HCT116 (cell line): Measurements from ENCODE around the gene NHLRC4. TPM values are rescaled to one million over a fixed set of nuclear protein-coding genes. Genes with fewer than 3 reads are reported as not detected.

ENCODE experiments used
- ATAC-seq: fragments of 200-7000 bp; cut with Tn5 transposase; 2 replicates; pipeline ENCODE4 v1.9.1; 2020; ENCODE audit warnings: mild to moderate bottlenecking, moderate library complexity
- BruUV-seq: library from RNA; stranded (reverse); fragments of 400-500 nt; replicated peaks from 2 replicates; lab custom pipeline; 2021; lab: Mats Ljungman, UMichigan
- CTCF ChIA-PET: fragments of 300-600 bp; sonication (Branson Sonifier 250); formaldehyde crosslinking; loops from one replicate; lab custom pipeline; 2021; ENCODE audit warnings: antibody characterized with exemption; lab: Charles Lee
- POLR2A ChIA-PET: fragments of 300-600, 350-600 bp; sonication (Branson Sonifier 250); formaldehyde crosslinking; loops from one replicate; lab custom pipeline; 2021; ENCODE audit warnings: antibody characterized with exemption; lab: Charles Lee
- RAD21 ChIA-PET, 2 experiments: fragments of 300-600 bp; sonication (Branson Sonifier 250); formaldehyde crosslinking; loops; one replicate each; lab custom pipeline; 2023; ENCODE audit warnings: low total read pairs in 2 of 2; ENCODE audit not compliant: uncharacterized antibody in 2 of 2, unreplicated experiment in 2 of 2, low non-redundant PET in 1 of 2; lab: Charles Lee
- DNase-seq: peaks from one replicate; pipeline ENCODE4 v3.0.0-alpha.2; 2010; ENCODE audit warnings: low read depth, low spot score
- H2AFZ ChIP-seq: fragments of 200-600 bp; shearing (Covaris generic), sonication (generic); 2 replicates; pipeline ENCODE4 v1.6.1; 2017; ENCODE audit warnings: low read depth, mixed run types, mixed read lengths, antibody characterized with exemption, low read length; ENCODE audit not compliant: poor library complexity, severe bottlenecking
- H3K27ac ChIP-seq: 2 replicates; pipeline ENCODE4 v1.5.1; 2012; ENCODE audit warnings: low read depth, low read length
- H3K27me3 ChIP-seq: fragments of 200-600 bp; sonication (generic); 2 replicates; pipeline ENCODE4 v1.6.1; 2016; ENCODE audit warnings: mixed run types, low read length, mixed read lengths; ENCODE audit not compliant: insufficient read depth
- H3K36me3 ChIP-seq, 2 experiments: fragments of 200-500 bp in 1 of 2; fragments of 200-600 bp in 1 of 2; sonication (Bioruptor generic) in 1 of 2; sonication (generic) in 1 of 2; 2 replicates each; pipeline versions ENCODE4 v1.5.1 to v1.6.1; 2014 to 2016; ENCODE audit warnings: low read length in 2 of 2, inconsistent platforms in 1 of 2, mixed read lengths in 1 of 2, mixed run types in 1 of 2; ENCODE audit not compliant: insufficient read depth in 2 of 2, control insufficient read depth in 1 of 2
- H3K4me1 ChIP-seq, 2 experiments: fragments of 200-600 bp in 1 of 2; sonication (generic) in 1 of 2; 2 replicates each; pipeline versions ENCODE4 v1.5.1 to v1.6.1; 2012 to 2017; ENCODE audit warnings: low read length in 2 of 2, inconsistent platforms in 1 of 2, mild to moderate bottlenecking in 1 of 2, mixed read lengths in 1 of 2, mixed run types in 1 of 2, moderate library complexity in 1 of 2; ENCODE audit not compliant: insufficient read depth in 2 of 2, control insufficient read depth in 1 of 2
- H3K4me2 ChIP-seq: fragments of 200-600 bp; sonication (generic); 2 replicates; pipeline ENCODE4 v1.6.1; 2017; ENCODE audit warnings: mixed run types, low read length, mixed read lengths
- H3K4me3 ChIP-seq, 2 experiments: fragments of 200-600 bp in 1 of 2; sonication (generic) in 1 of 2; replicated peaks in 1 of 2; 2 replicates each; pipeline ENCODE4 v1.5.1; 2011 to 2016; ENCODE audit warnings: low read length in 2 of 2, control low read depth in 1 of 2, low read depth in 1 of 2, mild to moderate bottlenecking in 1 of 2, mixed read lengths in 1 of 2, mixed run types in 1 of 2
- H3K79me2 ChIP-seq: fragments of 200-600 bp; sonication (generic); 2 replicates; pipeline ENCODE4 v1.6.1; 2017; ENCODE audit warnings: mild to moderate bottlenecking, mixed run types, low read length, moderate library complexity, mixed read lengths; ENCODE audit not compliant: insufficient read depth
- H3K9ac ChIP-seq: fragments of 200-600 bp; sonication (generic); 2 replicates; pipeline ENCODE4 v1.6.1; 2016; ENCODE audit warnings: low read length, mixed read lengths
- H3K9me2 ChIP-seq: fragments of 200-600 bp; sonication (generic), shearing (Covaris generic); 2 replicates; pipeline ENCODE4 v1.6.1; 2017; ENCODE audit warnings: mixed run types, mild to moderate bottlenecking, moderate library complexity; ENCODE audit not compliant: insufficient read depth
- H3K9me3 ChIP-seq, 2 experiments: fragments of 200-500 bp in 1 of 2; fragments of 200-600 bp in 1 of 2; sonication (Bioruptor generic) in 1 of 2; sonication (generic) in 1 of 2; 2 replicates each; pipeline ENCODE4 v1.6.1; 2014 to 2017; ENCODE audit warnings: low read length in 2 of 2, mixed read lengths in 2 of 2, inconsistent platforms in 1 of 2, low read depth in 1 of 2, mild to moderate bottlenecking in 1 of 2, mixed run types in 1 of 2, moderate library complexity in 1 of 2; ENCODE audit not compliant: control insufficient read depth in 1 of 2, insufficient read depth in 1 of 2
- H4K20me1 ChIP-seq: fragments of 200-600 bp; sonication (generic), shearing (Covaris generic); 2 replicates; pipeline ENCODE4 v1.6.1; 2017; ENCODE audit warnings: mixed run types, mild to moderate bottlenecking, moderate library complexity; ENCODE audit not compliant: insufficient read depth
- CTCF ChIP-seq, 3 experiments: fragments of 200-600 bp in 1 of 3; sonication (generic) in 1 of 3; IDR thresholded peaks in 2 of 3; conservative IDR thresholded peaks in 1 of 3; 2 replicates each; pipeline ENCODE4 v1.5.1; 2012 to 2017; ENCODE audit warnings: low read depth in 2 of 3, low read length in 2 of 3, antibody characterized with exemption in 1 of 3, borderline replicate concordance in 1 of 3, control low read depth in 1 of 3, mild to moderate bottlenecking in 1 of 3, mixed read lengths in 1 of 3, mixed run types in 1 of 3, moderate library complexity in 1 of 3; ENCODE audit not compliant: insufficient read depth in 1 of 3
- ELF1 ChIP-seq: IDR thresholded peaks from 2 replicates; pipeline ENCODE4 v1.6.1; 2012; ENCODE audit warnings: low read depth, borderline replicate concordance
- JUND ChIP-seq: IDR thresholded peaks from 2 replicates; pipeline ENCODE4 v1.6.1; 2012
- POLR2A ChIP-seq: IDR thresholded peaks from 2 replicates; pipeline ENCODE4 v1.7.0; 2011; ENCODE audit warnings: borderline replicate concordance; ENCODE audit not compliant: insufficient read depth, insufficient read length; ENCODE audit errors: extremely low read depth
- RAD21 ChIP-seq: IDR thresholded peaks from 2 replicates; pipeline ENCODE4 v1.6.1; 2012; ENCODE audit warnings: low read depth, mild to moderate bottlenecking
- REST ChIP-seq: IDR thresholded peaks from 2 replicates; pipeline ENCODE4 v1.6.1; 2012; ENCODE audit warnings: low read depth
- SIN3A ChIP-seq: IDR thresholded peaks from 2 replicates; pipeline ENCODE4 v1.6.1; 2012; ENCODE audit warnings: low read depth
- SRF ChIP-seq: IDR thresholded peaks from 2 replicates; pipeline ENCODE4 v1.6.1; 2012; ENCODE audit warnings: low read depth
- TCF7L2 ChIP-seq: IDR thresholded peaks from 2 replicates; pipeline ENCODE4 v1.7.0; 2011; ENCODE audit warnings: borderline replicate concordance, inconsistent platforms; ENCODE audit not compliant: insufficient read depth, insufficient read length; ENCODE audit errors: extremely low read depth
- ZFX ChIP-seq: fragments of 450-650 bp; IDR thresholded peaks from 2 replicates; pipeline ENCODE4 v1.6.1; 2017
- ZNF274 ChIP-seq: fragments of 200-500 bp; sonication (Bioruptor generic); IDR thresholded peaks from 2 replicates; pipeline ENCODE4 v1.6.1; 2014; ENCODE audit warnings: mild to moderate bottlenecking, low read depth, low read length, inconsistent platforms
- intact Hi-C: fragments of 100-400 bp; cut with micrococcal nuclease; formaldehyde crosslinking; loops from 2 replicates; pipeline ENCODE4 v1.10.0; 2022
- total RNA-seq: library from RNA; stranded (reverse); gene quantifications from one replicate; pipeline ENCODE4 v1.2.1, GENCODE V29; 2021; ENCODE audit not compliant: unreplicated experiment

NHLRC4 gene
- total RNA-seq, 1 experiment from 2014 or later = 0.22 TPM

- no peak for TF ChIP-seq SRF
- TF ChIP-seq CTCF (IDR thresholded peaks at IDR 0.05 in 2 of 3, conservative IDR thresholded peaks at IDR 0.05 in 1 of 3; ENCODE audit: borderline replicate concordance in 1 of 3, insufficient read depth in 1 of 3, low read depth in 2 of 3, low read length in 2 of 3) = no peak
- TF ChIP-seq POLR2A = no peak
- TF ChIP-seq JUND = no peak
- no peak for TF ChIP-seq RAD21
- H3K79me2 ChIP-seq = peaks cover 21% of the 10 kb centered on the region; the same call in 1 of the 2 replicates
- RAD21 ChIA-PET = no interaction called here
Measured at GRCh38 chr16:595942-596735, 29.3 kb downstream of the NHLRC4 start.

GRCh38 chr16:596736-597060, 29.9 kb downstream of the NHLRC4 start:
- Histone ChIP-seq H3K9ac (no peak overlapping the region), H3K79me2 (peaks cover 21% of the 10 kb centered on the region; the same call in 1 of the 2 replicates), H2AFZ (no peak overlapping the region), H3K36me3 (peaks cover 0 to 3% of the 10 kb centered on the region in 2 experiments; a peak in 1 of 4 replicates), H3K4me3 (no peak overlapping the region), H3K9me2 (no peaks in the 10 kb centered on the region), H4K20me1 (no peaks in the 10 kb centered on the region), H3K4me1 (peaks cover 26 to 27% of the 10 kb centered on the region in 2 experiments), H3K27me3 (no peaks in the 10 kb centered on the region), H3K4me2 (no peak overlapping the region), H3K9me3 (no peaks in the 10 kb centered on the region), H3K27ac (no peak overlapping the region)
- ChIA-PET CTCF (no interaction called here), POLR2A (no interaction called here), RAD21 (no interaction called here)
- no TSS peak for BruUV-seq
- intact Hi-C loops = no loop called here
- DNase-seq = no peak
- no peak for ATAC-seq
- TF ChIP-seq ELF1 (no peak), REST (no peak), TCF7L2 (no peak), ZNF274 (no peak), POLR2A (no peak), SIN3A (no peak), ZFX (no peak), SRF (no peak), RAD21 (no peak)

More at GRCh38 chr16:595942-596735, 29.3 kb downstream of the NHLRC4 start:
- Histone ChIP-seq H3K4me1 (peaks cover 26 to 29% of the 10 kb centered on the region in 2 experiments), H3K9ac (no peak overlapping the region), H4K20me1 (no peaks in the 10 kb centered on the region), H3K27ac (no peak overlapping the region), H2AFZ (no peak overlapping the region), H3K9me3 (no peaks in the 10 kb centered on the region), H3K36me3 (peaks cover 0 to 3% of the 10 kb centered on the region in 2 experiments; a peak in 1 of 4 replicates), H3K4me2 (no peak overlapping the region), H3K9me2 (no peaks in the 10 kb centered on the region), H3K27me3 (no peaks in the 10 kb centered on the region), H3K4me3 (no peak overlapping the region)
- intact Hi-C loops = no loop called here
- ChIA-PET CTCF (no interaction called here), POLR2A (no interaction called here)
- DNase-seq (no peak), ATAC-seq (no peak)
- BruUV-seq = no TSS peak
